GM21515 (cell line): ENCODE data around the gene KIAA1671.
"Not testable (repeated sequence)": the region's sequence is repeated elsewhere in the genome, so short reads cannot be mapped to it uniquely, and the experiment has no call there.

Experiments
- ATAC-seq: cut with Tn5 transposase; IDR thresholded peaks from one replicate; pipeline ENCODE4 v1.9.1; 2021; ENCODE audit not compliant: unreplicated experiment

Gene KIAA1671

DNA sequence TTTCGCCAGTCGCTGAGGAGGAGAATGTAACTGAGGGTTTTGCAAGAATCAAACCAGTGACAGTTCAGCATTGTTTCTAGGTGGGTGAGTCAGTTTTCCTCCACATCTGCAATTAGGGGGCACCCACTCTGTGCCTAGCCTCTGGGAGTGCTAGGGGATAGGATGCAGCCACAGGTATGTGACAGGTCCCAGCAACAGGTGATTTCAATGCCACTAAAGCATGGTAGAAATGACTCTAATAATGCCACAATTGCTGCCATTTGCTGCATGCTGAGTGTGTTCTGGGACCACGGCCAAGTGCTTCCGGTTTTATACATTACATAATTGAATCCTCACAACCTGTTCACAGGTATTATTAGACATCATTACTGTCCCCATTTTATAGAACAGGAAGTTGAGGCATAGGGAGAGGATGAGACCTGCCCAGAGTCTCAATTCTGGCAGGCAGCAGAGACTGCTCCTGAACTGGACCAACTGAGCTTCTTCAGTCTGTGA is 267.5 kb downstream of the KIAA1671 start:
- no peak for ATAC-seq

DNA sequence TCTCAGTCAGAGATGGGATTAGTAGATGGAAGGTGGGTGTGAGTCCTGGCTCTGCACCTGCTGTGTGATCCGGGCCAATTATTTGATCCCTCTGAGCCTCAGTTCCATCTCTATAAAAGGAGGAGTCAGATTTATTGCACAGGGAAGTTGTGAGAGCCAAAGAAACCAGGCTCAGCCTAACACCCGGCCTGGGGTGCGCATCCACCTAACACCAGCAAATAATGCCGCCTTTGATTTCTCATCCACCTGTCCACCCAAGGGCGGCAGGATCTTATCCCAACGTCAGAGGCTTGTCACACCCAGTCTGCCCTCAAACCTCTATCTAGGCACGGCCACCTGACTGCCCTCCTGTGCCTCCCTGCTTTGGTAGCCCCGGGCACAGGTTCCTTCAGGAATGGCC is 269.3 kb downstream of the KIAA1671 start:
- no peak for ATAC-seq

- ATAC-seq, result no peak
These were observed 270.8 kb downstream of the KIAA1671 start for GRCh38 chr22:25223269-25223850.

- ATAC-seq, result no peak
These were observed 276.3 kb downstream of the KIAA1671 start for GRCh38 chr22:25228822-25229221.

DNA sequence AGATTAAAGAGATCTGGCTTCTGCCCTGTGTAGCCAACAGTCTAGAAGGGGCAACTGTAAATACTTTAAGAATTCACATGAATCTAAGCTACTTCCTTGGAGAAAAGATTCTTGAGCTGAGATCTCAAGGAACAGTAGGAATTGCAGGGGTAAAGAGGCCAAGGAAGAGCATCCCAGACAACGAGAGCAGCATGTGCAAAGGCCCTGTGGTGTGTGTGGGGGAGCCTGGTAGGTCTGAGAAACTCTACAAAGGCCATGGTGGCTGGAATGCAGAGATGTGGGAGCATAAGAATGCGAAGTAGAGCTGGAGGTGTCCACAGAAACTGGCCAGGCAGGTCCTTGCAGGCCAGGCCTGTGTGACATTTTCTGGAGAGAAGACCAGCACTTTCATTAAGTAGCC is 278.2 kb downstream of the KIAA1671 start:
- ATAC-seq, result not testable (repeated sequence)

DNA sequence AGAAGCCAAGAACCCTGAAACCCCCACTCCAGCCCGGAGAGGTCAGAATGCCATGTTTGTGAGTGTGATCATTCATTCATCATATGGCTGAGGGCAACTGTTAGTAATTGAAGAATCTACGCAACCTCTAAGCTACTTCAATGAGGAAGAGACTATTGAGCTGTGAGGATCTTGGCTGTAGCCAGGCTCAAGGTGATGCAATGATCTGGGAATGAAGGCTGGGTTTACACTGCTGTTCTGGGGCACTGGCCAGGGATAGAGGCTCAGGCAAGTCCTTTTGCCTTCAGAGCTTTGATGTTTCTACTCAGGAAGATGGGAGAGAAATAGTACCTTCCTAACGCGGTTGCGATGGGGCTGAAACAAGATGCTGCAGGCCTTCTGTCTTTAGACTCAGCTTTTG is 279.8 kb downstream of the KIAA1671 start:
- ATAC-seq, result no peak

DNA sequence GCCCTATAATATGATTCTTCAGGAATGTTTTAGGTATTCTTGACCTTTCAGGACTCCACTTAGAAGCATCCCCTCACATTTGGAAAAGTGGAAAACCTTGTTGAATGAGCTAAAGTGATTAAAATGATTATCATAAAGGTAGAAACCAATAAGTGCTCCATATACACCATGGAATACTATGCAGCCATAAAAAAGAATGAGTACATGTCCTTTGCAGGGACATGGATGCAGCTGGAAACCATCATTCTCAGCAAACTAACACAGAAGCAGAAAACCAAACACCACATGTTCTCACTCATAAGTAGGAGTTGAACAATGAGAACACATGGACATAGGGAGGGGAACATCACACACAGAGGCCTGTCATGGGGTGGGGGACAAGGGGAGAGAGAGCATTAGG is 281.2 kb downstream of the KIAA1671 start:
- not testable (repeated sequence) for ATAC-seq

GRCh38 chr22:25235547-25236290 is 283.2 kb downstream of the KIAA1671 start:
- no peak for ATAC-seq

GRCh38 chr22:25236417-25236816 is 283.9 kb downstream of the KIAA1671 start:
- no peak for ATAC-seq

DNA sequence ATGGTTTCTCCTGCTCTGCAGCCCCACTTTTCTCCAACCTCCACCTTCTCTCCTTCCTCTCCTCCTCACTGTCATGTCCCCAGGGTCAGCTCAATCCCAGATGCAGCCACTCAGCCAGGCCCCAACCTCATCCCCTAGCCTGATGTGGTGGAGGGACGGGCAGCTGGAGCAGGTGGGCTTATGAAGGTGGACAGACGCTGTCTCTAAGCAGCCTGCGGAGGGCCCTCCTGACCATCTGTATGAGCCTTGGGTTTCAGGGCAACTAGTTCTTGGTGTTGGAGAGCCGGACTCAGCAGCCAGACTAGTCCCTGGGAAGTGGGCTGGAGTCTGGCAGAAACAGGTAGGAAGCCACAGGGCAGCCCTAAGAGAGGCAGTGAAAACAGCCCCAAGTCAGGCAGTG is 285.0 kb downstream of the KIAA1671 start:
- ATAC-seq, result no peak

GRCh38 chr22:25238058-25238457 is 285.5 kb downstream of the KIAA1671 start:
- ATAC-seq, result not testable (repeated sequence)
